Suppressor macrophage treated with lipopolysaccharide for 1 hour (primary cell): ENCODE data around the gene CPA5.

Experiments used
- DNase-seq, 3 donors: peaks; one replicate each; pipeline ENCODE4 v3.0.0-alpha.2; 2020 to 2022

The CPA5 gene

GRCh38 chr7:130333832-130334231 lies 10.8 kb upstream of the CPA5 start:
- no peak for DNase-seq

- no peak for DNase-seq
Observed at GRCh38 chr7:130334274-130334673, 10.3 kb upstream of the CPA5 start.

GRCh38 chr7:130337410-130337971 lies 7.1 kb upstream of the CPA5 start:
- DNase-seq, result no peak

DNA sequence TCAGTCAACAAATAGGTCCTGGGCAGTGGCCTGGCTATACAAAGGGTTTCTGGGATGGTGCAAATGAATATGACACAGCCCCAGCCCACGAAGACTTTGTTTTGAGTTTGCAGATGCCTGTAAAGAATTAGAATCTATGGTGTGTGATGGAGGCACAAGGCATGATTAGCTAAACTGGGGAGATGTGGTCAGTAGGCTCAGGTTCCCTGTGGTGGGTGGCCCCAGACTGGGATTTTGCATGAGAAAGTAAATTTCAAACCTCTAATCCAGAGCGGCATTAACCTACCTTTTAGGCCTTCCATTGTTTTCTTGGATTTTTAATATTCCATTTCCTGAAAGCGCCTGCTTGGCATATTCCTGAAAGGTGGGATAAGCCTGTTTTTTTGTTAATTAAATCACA lies 6.4 kb upstream of the CPA5 start:
- DNase-seq, result no peak

DNA sequence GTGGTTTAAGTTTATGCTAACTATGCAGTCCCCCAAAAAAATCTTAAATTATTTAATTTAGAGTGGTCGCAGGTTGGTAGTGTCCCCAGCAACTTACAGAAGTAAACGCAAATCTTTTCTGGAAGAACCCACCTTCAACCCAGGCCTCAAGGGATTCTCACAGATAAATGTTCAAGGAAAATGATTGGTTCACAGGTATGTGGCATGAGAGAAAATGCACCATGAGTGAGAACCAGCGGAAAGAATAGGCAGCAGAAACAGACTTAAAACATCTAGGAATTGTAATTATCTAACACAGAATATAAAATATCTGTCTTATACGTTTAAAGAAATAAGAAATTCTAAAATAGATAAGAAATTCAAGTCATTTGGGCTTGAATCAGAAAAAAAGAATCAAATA lies 2.7 kb upstream of the CPA5 start:
- no peak for DNase-seq

DNA sequence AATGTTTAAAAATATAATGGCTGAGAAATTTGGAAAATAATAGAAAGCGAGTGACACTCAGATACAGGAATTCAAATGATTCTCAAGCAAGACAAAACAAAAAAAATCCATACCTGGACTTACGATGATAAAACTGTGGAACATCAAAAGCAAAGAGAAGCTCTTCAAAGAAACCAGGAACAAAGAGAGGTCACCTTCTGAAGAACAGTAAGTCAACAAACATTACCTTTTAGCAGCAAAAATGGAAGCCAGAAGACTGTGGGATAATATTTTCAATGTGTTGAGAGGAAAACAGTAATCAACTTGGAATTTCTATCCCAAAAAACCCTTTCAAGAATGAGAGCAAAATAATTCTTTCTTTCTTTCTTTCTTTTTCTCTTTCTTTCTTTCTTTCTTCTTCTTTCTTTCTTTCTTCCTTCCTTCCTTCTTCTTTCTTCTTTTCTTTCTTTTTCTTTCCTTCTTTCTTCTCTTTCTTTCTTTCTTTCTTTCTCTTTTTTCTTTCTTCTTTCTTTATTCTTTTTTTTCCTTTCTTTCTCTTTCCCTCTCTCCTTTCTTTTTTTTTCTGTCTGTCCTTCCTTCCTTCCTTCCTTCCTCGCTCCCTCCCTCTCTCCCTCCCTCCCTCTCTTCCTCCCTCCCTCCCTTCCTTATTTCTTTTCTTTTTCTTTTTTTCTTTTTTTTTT lies 1.8 kb upstream of the CPA5 start:
- no peak for DNase-seq

DNA sequence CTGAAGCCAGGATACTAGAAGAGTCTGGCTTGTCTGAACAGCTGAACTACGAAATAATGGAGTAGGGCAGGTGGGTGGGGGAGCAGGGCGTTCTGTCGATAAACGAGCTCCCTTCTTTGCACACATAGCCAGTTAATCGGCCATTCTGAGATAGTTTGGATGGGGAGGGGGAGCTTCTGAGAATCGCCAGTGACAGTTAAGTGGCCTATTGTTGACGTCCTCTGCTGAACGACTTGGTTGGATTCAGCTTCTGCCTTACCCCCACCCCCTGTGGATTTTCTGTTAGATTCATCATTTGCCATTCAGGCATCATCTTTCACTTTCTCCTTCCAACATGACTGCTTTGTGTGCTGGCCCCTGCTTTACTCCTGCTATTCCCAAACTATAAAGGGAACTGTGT lies 520 bp downstream of the CPA5 start:
- no peak for DNase-seq

- no peak for DNase-seq
Observed at GRCh38 chr7:130345725-130346124, 1.1 kb downstream of the CPA5 start.

GRCh38 chr7:130346177-130346905 lies 1.7 kb downstream of the CPA5 start:
- peak in 1 of 3 donors; percentile 44 for DNase-seq

DNA sequence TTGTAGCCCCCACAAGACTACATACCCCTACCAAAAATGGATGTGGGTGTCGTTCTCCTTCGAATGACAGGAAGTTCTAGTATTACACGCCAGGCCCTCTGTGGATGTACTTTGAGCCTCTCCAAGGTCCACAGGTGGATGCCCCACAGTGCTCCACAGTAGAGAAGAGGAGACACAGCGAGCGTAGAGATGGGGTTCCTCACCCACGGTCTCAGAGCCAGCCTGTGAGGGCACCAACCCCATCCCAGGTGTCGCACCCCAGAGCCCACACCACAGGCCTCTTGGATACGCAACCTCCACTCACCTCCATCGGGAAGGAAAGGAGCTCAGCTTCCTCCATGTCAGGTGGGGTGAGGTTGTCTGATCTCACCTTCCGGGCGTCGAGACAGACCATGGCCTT lies 2.3 kb downstream of the CPA5 start:
- no peak for DNase-seq

DNA sequence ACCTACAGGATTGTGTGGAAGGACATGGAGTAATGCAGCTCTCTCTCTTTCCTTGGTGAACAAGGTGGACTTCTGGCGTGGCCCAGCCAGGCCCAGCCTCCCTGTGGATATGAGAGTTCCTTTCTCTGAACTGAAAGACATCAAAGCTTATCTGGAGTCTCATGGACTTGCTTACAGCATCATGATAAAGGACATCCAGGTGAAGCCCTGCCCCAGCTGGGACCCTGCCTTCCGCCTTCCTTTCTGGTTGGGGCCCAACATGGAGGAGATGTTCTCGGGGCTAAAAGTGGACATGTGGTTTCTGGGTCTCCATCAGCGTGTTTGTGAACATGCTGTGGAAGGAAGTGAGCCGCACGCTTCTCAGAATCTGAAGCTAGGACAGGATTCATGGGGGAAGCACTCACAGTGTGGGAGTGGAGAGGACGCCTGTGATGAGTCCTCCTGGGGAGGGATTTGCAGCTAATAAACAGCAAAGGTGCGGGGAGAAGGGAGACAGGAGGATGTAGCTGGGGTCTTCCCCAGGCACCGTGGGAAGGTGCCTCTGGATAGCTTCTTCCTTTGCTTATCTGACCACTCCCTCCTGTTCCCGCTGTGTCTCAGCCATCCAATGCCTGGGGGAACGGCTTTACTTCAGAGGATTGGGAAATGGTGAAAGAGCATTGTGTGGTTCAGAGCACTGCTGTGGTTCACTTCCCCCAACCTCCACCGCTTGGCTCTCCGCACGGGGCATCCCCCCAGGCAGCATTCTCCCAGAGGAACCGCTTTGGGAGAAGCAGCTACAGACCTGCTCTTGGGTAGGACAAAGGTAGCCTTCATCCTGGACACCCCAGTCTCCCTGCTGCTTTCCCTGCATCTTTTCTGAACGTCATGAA lies 5.5 kb downstream of the CPA5 start:
- no peak for DNase-seq

DNA sequence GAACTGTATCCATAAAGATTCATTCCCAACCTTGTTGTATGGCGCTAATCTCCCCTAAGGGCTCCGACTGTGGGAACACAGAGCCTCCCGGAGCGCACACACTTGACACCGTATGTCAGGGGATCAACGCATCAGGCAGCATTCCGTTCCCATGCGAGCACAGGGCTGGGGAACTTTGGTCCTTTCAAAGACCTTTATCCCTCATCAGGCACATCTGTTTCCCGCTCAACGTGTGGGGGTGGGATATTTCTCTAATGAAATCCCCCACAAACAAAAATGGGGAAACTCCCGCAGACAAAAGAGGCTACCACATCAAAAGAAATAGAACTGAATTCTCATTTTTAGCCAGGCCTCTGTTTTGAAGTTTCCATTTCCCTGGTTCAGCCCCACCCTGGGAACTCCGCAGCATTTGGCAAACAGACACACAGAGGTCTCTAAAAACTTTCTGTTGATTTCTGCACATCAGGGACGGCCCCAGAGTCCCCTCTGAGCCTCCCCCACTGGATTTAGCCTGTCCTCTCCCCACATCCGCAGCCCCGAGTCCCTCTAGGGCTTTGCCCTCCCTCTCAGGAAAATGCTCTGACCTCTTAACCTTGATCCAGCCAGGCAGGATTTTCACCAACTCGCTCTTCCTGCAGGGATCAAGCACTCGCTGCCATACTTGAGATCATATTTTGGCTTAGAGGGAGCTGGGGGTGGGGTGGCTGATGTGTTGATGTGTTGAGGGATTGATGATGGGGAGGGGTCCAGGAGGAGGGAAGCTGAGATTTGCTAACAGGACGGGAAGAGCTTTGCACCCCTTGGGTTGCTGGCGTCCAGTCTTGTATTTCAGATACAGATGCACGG lies 6.6 kb downstream of the CPA5 start:
- peak in 2 of 3 donors; percentile 17 to 33 for DNase-seq

DNA sequence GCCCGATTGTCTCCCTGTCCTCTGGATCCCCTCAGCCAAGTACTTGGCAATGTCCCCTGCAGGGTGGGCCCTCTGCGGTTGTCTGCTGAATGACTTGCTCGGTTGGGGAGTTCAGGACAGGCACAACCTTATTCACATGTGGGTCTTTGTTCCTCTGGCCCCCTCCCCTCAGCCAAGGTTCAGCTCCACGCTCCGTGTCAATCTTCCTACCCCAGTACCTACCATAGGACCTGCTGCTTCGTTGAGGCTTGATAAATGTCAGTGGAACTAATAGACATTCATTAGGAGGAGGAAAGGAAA lies 7.1 kb downstream of the CPA5 start:
- no peak for DNase-seq

- DNase-seq, result peak in 2 of 3 donors; percentile 32 to 34
Observed at GRCh38 chr7:130352194-130353074, 7.8 kb downstream of the CPA5 start.

- no peak for DNase-seq
Observed at GRCh38 chr7:130353196-130353595, 8.6 kb downstream of the CPA5 start.

GRCh38 chr7:130356121-130356875 lies 11.7 kb downstream of the CPA5 start:
- no peak for DNase-seq

DNA sequence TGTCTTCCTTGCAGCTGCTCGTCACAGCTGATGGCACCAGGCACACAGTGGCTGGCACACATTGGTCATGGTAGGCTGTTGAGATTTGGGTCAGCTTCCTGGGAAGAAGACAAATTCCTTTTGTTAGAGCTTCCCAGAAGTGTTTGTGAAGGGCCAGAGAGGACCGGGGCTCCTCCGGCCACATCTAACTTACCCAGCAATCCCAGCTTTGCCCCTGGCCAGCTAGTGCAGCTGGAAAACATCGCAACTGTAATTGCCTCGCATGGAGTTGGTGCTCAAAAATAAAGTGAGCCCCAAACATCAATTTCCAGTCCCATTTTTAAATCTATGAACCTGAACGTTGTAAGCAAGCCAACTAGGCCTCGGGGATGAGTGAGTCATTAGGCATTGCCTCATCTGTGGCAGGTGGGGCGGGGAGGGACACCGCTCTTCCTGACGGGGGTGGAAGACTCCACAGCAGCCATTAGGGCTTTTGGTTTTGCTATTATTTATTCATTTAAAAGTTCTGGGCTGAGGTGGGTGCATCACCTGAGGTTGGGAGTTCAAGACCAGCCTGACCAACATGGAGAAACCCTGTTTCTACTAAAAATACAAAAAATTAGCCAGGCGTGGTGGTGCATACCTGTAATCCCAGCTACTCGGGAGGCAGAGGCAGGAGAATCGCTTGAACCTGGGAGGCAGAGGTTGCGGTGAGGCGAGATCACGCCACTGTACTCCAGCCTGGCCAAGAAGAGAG lies 12.4 kb downstream of the CPA5 start:
- no peak for DNase-seq

DNA sequence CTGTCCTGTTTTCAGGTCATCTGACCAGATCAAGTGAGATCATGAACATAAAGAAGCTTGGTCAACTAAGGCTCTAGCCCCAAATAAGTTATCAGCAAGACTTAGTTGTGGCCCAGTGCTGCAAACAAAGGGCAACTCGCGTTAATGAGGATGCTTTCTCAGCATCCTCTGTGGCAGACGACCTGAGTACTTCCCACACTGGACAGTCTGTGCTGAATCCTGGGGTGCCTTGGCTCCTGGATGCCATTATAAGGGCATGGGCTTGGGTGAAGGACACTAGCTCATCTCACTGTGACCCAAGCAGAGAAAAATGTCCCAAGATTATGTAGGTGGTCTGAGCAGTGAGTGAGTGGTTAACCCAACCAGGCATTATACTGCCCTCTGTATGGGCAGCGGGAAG lies 13.9 kb downstream of the CPA5 start:
- no peak for DNase-seq

DNA sequence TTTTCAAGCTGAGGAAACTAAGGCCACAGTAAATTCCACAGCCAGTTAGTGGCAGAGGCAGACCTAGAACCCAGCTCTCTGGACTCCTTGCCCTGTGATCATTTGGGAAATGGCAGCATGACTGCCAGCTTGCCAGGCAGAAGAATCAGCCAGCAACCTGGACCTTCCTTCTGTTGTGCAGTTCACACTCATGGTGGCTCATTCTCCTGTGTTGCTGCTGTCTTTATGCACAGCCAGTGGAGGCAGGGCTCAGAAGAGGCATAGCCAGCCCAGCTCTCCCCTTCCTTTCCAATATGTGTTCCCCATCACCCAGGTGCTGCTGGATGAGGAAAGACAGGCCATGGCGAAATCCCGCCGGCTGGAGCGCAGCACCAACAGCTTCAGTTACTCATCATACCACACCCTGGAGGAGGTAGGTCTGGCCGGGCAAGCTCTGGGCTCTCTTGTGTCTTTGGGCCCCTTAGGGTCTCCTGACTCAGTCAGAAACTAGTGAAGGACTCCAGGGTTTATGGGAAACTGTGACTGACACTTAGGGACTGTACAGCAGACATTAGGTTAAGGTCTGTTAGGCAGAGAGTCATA lies 14.8 kb downstream of the CPA5 start:
- no peak for DNase-seq

GRCh38 chr7:130360518-130360917 lies 15.9 kb downstream of the CPA5 start:
- DNase-seq, result no peak
